Large intestine (tissue), 12 donors: ENCODE results near the gene NR1H4. TPM values are rescaled to one million over a fixed set of nuclear protein-coding genes. Genes with fewer than 3 reads are reported as not detected.
"Not testable (repeated sequence)": the region's sequence is repeated elsewhere in the genome, so short reads cannot be mapped to it uniquely, and the experiment has no call there.

Source experiments
- DNase-seq, 2 donors: peaks; one replicate each; pipeline versions ENCODE4 v3.0.0 to v3.0.0-alpha.2; 2013
- H3K27ac ChIP-seq: one replicate; pipeline ENCODE4 v1.5.1; 2013; ENCODE audit warnings: low read length
- H3K27me3 ChIP-seq: 2 replicates; pipeline ENCODE4 v1.6.1; 2013; ENCODE audit warnings: low read length; ENCODE audit not compliant: control insufficient read depth, insufficient read depth
- H3K36me3 ChIP-seq: 2 replicates; pipeline ENCODE4 v1.6.1; 2013; ENCODE audit warnings: low read length; ENCODE audit not compliant: control insufficient read depth, insufficient read depth
- H3K4me1 ChIP-seq: one replicate; pipeline ENCODE4 v1.6.1; 2013; ENCODE audit warnings: low read length; ENCODE audit not compliant: control insufficient read depth, insufficient read depth
- H3K4me3 ChIP-seq: one replicate; pipeline ENCODE4 v1.5.1; 2013; ENCODE audit warnings: low read length
- H3K9me3 ChIP-seq: one replicate; pipeline ENCODE4 v1.6.1; 2013; ENCODE audit warnings: mild to moderate bottlenecking, low read depth, low read length, moderate library complexity; ENCODE audit not compliant: control insufficient read depth
- WGBS: methylation state at CpG from one replicate; pipeline ENCODE4 v1.1.5; 2013; ENCODE audit warnings: low lambda C conversion rate; ENCODE audit not compliant: insufficient coverage; 5-methylcytosine and 5-hydroxymethylcytosine counted together
- long read RNA-seq, 11 donors: transcript quantifications; one replicate each; lab custom pipeline, GENCODE V29; 2026
- polyA plus RNA-seq: library from polyadenylated mRNA; unstranded; fragments of 120-200 nt; gene quantifications from one replicate; pipeline ENCODE4 v1.2.1, GENCODE V29; 2013

NR1H4 gene
- 76.9 TPM for polyA plus RNA-seq
- long read RNA-seq, donor 1, transcript NR1H4-208 (2 exons, 294 nt): major isoform, 7 of 15 reads
- long read RNA-seq, donor 1, partial matches to known transcripts: 0 of 15 reads
- long read RNA-seq, donor 1, other reads (novel, unspliced or antisense): 0 of 15 reads
- long read RNA-seq, donor 2, transcript NR1H4-201 (9 exons, 1,630 nt): minor isoform, 10 of 33 reads
- long read RNA-seq, donor 2, transcript NR1H4-208 (2 exons, 294 nt): major isoform, 14 of 33 reads
- long read RNA-seq, donor 2, transcript NR1H4-209 (9 exons, 1,489 nt): minor isoform, 8 of 33 reads
- long read RNA-seq, donor 2, partial matches to known transcripts: 0 of 33 reads
- long read RNA-seq, donor 2, other reads (novel, unspliced or antisense): 0 of 33 reads
- long read RNA-seq, donor 3: 0 reads
- long read RNA-seq, donor 4, partial matches to known transcripts: 0 of 2 reads
- long read RNA-seq, donor 4, other reads (novel, unspliced or antisense): 0 of 2 reads
- long read RNA-seq, donor 5, transcript NR1H4-208 (2 exons, 294 nt): major isoform, 5 of 9 reads
- long read RNA-seq, donor 5, partial matches to known transcripts: 0 of 9 reads
- long read RNA-seq, donor 5, other reads (novel, unspliced or antisense): 0 of 9 reads
- long read RNA-seq, donor 6, transcript NR1H4-208 (2 exons, 294 nt): major isoform, 17 of 34 reads
- long read RNA-seq, donor 6, transcript NR1H4-209 (9 exons, 1,489 nt): minor isoform, 9 of 34 reads
- long read RNA-seq, donor 6, transcript NR1H4-201 (9 exons, 1,630 nt): minor isoform, 7 of 34 reads
- long read RNA-seq, donor 6, partial matches to known transcripts: 0 of 34 reads
- long read RNA-seq, donor 6, other reads (novel, unspliced or antisense): 0 of 34 reads
- long read RNA-seq, donor 7, partial matches to known transcripts: 0 of 6 reads
- long read RNA-seq, donor 7, other reads (novel, unspliced or antisense): 0 of 6 reads
- long read RNA-seq, donor 8, transcript NR1H4-201 (9 exons, 1,630 nt): minor isoform, 9 of 52 reads
- long read RNA-seq, donor 8, transcript NR1H4-208 (2 exons, 294 nt): major isoform, 31 of 52 reads
- long read RNA-seq, donor 8, partial matches to known transcripts: 7 of 52 reads
- long read RNA-seq, donor 8, other reads (novel, unspliced or antisense): 0 of 52 reads
- long read RNA-seq, donor 9, transcript NR1H4-208 (2 exons, 294 nt): major isoform, 26 of 37 reads
- long read RNA-seq, donor 9, transcript NR1H4-201 (9 exons, 1,630 nt): minor isoform, 5 of 37 reads
- long read RNA-seq, donor 9, partial matches to known transcripts: 0 of 37 reads
- long read RNA-seq, donor 9, other reads (novel, unspliced or antisense): 0 of 37 reads
- long read RNA-seq, donor 10, transcript NR1H4-201 (9 exons, 1,630 nt): minor isoform, 10 of 71 reads
- long read RNA-seq, donor 10, transcript NR1H4-209 (9 exons, 1,489 nt): minor isoform, 9 of 71 reads
- long read RNA-seq, donor 10, transcript NR1H4-208 (2 exons, 294 nt): major isoform, 26 of 71 reads
- long read RNA-seq, donor 10, partial matches to known transcripts: 23 of 71 reads
- long read RNA-seq, donor 10, other reads (novel, unspliced or antisense): 0 of 71 reads
- long read RNA-seq, donor 11, transcript NR1H4-208 (2 exons, 294 nt): major isoform, 11 of 23 reads
- long read RNA-seq, donor 11, transcript NR1H4-201 (9 exons, 1,630 nt): minor isoform, 7 of 23 reads
- long read RNA-seq, donor 11, partial matches to known transcripts: 0 of 23 reads
- long read RNA-seq, donor 11, other reads (novel, unspliced or antisense): 0 of 23 reads

DNA sequence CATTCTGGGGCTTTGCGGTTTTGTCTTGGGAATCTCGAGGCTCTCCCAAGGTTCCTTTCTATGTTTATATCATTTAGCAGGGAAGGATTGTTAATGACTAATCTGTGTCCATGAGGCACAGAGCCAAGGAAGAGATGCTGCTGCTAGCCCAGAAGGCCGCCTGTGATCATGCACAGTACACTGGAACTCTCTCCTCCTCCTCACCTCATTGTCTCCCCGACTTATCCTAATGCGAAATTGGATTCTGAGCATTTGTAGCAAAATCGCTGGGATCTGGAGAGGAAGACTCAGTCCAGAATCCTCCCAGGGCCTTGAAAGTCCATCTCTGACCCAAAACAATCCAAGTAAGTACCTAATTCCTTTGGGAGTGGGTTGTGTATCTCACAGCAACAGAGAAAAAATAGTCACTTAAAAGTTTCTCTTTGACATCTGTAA, at the start of gene NR1H4:
Gene NR1H4, plus strand, starts transcription at position 151 of the 435 bp plus-strand sequence. CDS start 19,458 bp downstream, outside the sequence.
- Histone ChIP-seq H3K4me3 (peak within 1 kb of the TSS; percentile 14), H3K9me3 (no peaks in the 10 kb centered on the region), H3K4me1 (peaks cover 11% of the 10 kb centered on the region), H3K36me3 (no peaks in the 10 kb centered on the region), H3K27me3 (no peaks in the 10 kb centered on the region), H3K27ac (peak within 1 kb of the TSS; percentile 52)
- WGBS: no CpG with 5 or more reads among the region's 6 CpGs
- peak; percentile 38 to 59 for DNase-seq

DNA sequence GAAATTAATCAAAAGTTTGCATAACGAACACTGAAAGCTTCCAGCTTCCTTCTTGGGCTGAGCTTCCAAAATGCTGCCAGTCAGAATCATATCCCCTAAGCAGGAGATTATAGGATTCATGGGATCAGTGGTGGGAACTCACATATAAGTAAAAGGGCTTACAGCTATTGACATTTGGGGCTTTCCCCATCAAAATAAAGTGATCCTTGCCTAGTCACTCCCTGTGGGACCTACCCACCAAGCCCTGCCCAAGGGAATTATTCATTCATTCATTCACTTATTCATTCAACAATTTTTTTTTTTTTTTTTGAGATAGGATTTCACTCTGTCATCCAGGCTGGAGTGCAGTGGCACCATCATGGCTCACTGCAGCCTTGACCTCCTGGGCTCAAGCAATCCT, 47.5 kb upstream of the NR1H4 start:
- no peaks in the 10 kb centered on the region for H3K36me3 ChIP-seq
- H3K27me3 ChIP-seq: no peaks in the 10 kb centered on the region
- no peak overlapping the region for H3K4me3 ChIP-seq
- no peak for DNase-seq
- peaks cover 3% of the 10 kb centered on the region for H3K4me1 ChIP-seq
- H3K27ac ChIP-seq: no peak overlapping the region
- no CpG with 5 or more reads among the region's 1 CpG for WGBS
- H3K9me3 ChIP-seq: no peaks in the 10 kb centered on the region

DNA sequence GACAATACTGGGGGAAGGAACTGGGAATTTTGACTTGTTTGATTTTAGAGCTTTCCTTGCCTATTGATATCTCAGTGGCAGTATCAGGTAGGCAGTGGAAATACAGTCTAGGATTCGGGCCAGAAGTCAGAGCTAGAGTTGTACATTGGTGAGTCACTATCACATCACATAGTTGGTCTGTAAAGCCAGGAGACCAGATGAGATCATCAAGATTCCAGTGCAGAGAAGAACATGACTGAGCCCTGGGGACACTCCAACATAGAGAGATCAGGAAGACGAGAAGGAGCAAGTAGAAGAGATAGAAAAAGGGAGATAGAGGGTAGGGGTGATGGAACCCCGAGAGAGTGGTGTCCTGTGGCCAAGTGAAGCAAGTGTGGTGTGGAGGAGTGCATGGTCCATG, 46.6 kb upstream of the NR1H4 start:
- peak overlapping the region; percentile 25 for H3K27ac ChIP-seq
- peaks cover 3% of the 10 kb centered on the region for H3K4me1 ChIP-seq
- H3K27me3 ChIP-seq: no peaks in the 10 kb centered on the region
- 93% methylated on average over 2 of the region's 3 CpGs for WGBS
- no peak for DNase-seq
- no peak overlapping the region for H3K4me3 ChIP-seq
- H3K9me3 ChIP-seq: no peaks in the 10 kb centered on the region
- H3K36me3 ChIP-seq: no peaks in the 10 kb centered on the region

DNA sequence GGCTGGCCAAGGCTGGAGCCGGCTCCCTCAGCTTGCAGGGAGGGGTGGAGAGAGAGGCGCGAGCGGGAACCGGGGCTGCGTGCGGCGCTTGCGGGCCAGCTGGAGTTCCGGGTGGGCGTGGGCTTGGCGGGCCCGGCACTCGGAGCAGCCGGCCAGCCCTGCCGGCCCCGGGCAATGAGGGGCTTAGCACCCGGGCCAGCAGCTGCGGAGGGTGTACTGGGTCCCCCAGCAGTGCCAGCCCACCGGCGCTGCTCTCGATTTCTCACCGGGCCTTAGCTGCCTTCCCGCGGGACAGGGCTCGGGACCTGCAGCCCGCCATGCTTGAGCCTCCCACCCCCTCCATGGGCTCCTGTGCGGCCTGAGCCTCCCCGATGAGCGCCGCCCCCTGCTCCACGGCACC, 43.4 kb upstream of the NR1H4 start:
- DNase-seq, H3K4me1 ChIP-seq, H3K9me3 ChIP-seq, H3K27me3 ChIP-seq, H3K4me3 ChIP-seq, H3K27ac ChIP-seq, H3K36me3 ChIP-seq: not testable (repeated sequence)
- no CpG with 5 or more reads among the region's 32 CpGs for WGBS

DNA sequence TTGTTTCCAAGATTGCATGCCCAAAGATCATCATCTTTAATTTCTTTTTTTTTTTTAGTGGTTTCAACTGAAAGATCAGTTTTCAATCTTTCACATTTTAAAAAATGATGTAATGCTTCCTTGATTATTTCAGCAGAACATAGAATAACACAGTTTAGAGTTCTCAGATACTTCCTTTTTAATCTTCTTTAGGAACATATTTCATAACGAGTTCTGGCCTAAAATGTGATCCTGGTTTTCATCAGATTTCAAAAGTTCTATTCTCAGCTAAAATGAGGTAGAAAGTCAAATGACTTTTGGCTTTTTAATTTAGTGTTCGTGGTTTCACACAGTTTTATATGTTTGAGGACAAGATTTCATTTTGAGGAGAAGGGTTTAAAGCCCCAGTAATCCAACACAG, 40.0 kb upstream of the NR1H4 start:
- no peak for DNase-seq
- no peak overlapping the region for H3K27ac ChIP-seq
- H3K4me1 ChIP-seq: peaks cover 23% of the 10 kb centered on the region
- H3K27me3 ChIP-seq: no peaks in the 10 kb centered on the region
- H3K9me3 ChIP-seq: no peaks in the 10 kb centered on the region
- WGBS: 100% methylated on average over 2 of the region's 2 CpGs
- no peak overlapping the region for H3K4me3 ChIP-seq
- no peaks in the 10 kb centered on the region for H3K36me3 ChIP-seq

DNA sequence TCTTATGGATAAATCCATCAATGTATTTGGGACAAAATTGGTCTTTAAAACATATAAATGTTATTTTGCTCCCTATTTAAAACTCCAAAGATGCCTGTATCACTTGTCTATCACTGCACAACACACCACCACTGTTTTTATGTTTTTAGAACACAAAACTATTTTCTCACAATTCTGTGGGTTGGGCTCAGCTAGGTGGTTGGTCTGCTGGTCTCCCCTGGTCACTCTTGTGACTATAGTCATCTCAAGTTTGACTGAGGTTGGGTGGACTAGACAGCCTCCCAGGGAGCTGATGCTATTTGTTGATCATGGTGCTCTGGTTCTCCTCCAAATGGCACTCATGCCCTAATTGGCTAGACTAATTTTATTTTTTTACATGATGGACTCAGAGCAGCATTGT, 39.5 kb upstream of the NR1H4 start:
- H3K9me3 ChIP-seq: no peaks in the 10 kb centered on the region
- peaks cover 23% of the 10 kb centered on the region for H3K4me1 ChIP-seq
- no peak overlapping the region for H3K4me3 ChIP-seq
- no peak overlapping the region for H3K27ac ChIP-seq
- H3K36me3 ChIP-seq: no peaks in the 10 kb centered on the region
- no peaks in the 10 kb centered on the region for H3K27me3 ChIP-seq
- no peak for DNase-seq

DNA sequence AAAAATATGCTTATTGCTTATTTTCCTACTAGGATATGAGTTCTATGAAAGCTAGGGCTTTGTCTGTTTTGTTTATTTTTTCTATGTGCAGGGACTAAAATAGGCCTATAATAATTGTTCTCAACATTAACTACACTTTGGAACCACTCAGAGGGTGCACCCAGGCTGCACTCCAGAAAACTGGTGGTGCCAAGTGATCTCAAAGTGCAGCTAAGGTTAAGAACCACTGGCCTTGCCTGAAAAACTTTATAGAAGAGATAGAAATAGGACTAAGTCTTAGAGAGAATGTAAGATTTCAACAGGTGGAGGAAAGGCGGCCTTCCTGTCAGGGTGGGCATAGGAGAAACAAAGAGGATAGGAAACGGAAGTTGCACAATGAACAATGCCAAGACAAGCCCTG, 37.7 kb upstream of the NR1H4 start:
- Histone ChIP-seq H3K27ac (peak overlapping the region; percentile 78), H3K4me3 (no peak overlapping the region), H3K36me3 (no peaks in the 10 kb centered on the region), H3K27me3 (no peaks in the 10 kb centered on the region), H3K9me3 (no peaks in the 10 kb centered on the region), H3K4me1 (peaks cover 39% of the 10 kb centered on the region)
- WGBS: no CpG with 5 or more reads among the region's 2 CpGs
- peak in 1 of 2 donors; percentile 52 for DNase-seq

DNA sequence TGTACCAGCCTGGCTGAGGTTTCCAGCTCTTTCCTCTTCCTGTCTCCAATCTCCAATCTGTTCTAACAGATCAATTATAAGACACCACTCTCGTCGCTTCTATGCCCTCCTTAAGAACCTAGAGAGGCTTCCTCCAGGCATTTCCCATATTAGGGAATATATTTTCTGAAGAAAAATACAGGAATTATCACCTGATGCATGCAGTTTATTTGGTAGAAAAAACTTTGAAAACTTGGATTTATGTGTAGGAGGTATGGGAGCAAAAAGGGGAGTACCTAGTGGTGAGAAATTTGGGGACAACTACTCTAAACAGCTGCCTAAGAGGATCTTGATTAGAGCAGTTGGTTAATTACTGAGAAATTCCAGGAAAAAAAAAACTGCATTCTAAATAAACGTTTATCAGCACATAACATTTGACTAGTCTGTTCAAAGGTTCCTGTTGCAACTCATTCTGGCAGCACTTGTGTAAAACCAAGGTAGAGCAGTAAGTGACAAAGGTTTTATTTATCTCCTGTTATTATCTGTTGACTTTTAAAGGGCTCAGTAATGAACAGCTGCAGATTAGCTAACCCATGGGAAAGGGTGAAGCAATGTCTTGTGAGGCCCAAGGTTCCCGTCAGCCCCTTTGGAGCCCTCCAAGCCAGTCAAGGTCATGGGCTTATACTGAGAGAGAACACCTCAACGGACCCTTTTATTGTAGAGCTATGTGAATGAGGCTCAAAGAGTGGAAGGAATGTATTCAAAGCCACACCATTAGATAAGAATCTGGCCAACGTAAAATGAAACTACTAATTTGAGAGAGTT, 36.4 kb upstream of the NR1H4 start:
- Histone ChIP-seq H3K36me3 (no peaks in the 10 kb centered on the region), H3K9me3 (no peaks in the 10 kb centered on the region), H3K4me1 (peaks cover 42% of the 10 kb centered on the region), H3K4me3 (no peak overlapping the region), H3K27ac (peak overlapping the region; percentile 86), H3K27me3 (no peaks in the 10 kb centered on the region)
- no CpG with 5 or more reads among the region's 6 CpGs for WGBS
- peak; percentile 90 to 97 for DNase-seq

DNA sequence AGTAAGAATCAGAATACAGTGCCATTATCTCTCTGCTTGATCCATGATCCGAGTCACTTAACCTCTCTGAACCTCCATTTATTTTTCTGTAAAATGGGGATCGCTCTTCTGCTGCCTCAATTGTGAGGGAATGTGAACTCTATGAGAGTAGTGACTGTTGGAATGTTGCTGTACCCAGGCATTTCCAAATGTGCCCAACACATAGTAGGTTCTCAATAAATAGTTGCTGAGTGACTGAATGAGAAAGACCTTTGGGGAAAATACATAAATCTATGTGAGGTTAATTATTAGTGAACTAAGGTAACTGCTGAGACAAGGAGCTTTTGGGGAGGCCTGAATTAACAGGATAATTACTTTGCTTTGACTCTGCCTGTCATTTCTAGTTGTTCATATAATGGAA, 33.9 kb upstream of the NR1H4 start:
- Histone ChIP-seq H3K9me3 (no peaks in the 10 kb centered on the region), H3K4me3 (no peak overlapping the region), H3K27ac (peak overlapping the region; percentile 57), H3K27me3 (no peaks in the 10 kb centered on the region), H3K36me3 (no peaks in the 10 kb centered on the region), H3K4me1 (peaks cover 42% of the 10 kb centered on the region)
- DNase-seq: no peak
- no CpG with 5 or more reads among the region's 2 CpGs for WGBS
